Measurements from ENCODE around the gene FLRT2.

The FLRT2 gene

DNA sequence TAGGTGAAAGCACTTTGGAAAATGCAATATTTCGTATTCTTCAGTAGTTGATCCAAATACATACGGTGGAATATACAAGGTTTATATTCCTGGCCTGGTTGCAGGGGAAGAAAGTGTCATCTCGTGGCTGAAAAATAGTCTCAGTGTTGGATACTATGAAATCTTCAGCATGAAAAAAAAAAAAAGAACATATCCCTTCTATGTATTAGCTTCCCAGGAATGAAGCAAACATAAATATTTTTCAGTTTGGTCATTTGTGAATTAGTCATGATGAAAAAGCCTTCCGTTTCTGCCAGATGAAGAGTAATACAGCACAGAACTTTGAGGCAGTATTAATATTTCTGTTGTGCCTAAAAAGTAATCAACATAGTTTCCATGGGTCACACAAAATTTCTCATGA lies 36.7 kb downstream of the FLRT2 start:
- no peak overlapping the region for H3K4me2 ChIP-seq (ENCODE audit: low read length)

DNA sequence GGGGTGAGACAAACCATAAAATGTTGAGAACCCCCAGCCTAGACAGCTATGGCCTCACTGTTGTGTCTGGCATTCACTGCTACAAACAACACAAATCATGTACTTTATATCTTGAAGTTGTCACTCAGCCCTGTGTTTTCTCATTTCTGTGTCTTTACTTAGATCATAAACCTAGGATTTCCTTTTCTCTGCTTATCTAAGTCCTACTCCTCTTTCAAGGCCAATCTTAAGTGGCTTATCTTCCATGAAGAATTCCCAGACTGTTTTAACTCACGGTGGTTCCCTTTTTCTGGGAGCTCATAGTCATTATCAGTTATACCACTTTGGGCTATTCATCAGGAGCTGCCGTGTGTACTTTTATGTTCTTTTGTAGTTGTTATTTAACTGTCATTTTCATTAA lies 42.1 kb downstream of the FLRT2 start:
- Histone ChIP-seq H3K4me2 (ENCODE audit: low read length) (no peak overlapping the region), H3K79me2 (ENCODE audit: insufficient read depth, low read length) (no peaks in the 10 kb centered on the region), H3K36me3 (ENCODE audit: insufficient read depth, low read length) (no peaks in the 10 kb centered on the region), H3K9me3 (ENCODE audit: low read length) (no peaks in the 10 kb centered on the region), H3K4me3 (ENCODE audit: low read depth, low read length, poor library complexity, severe bottlenecking) (no peak overlapping the region), H3K9ac (ENCODE audit: low read length) (no peak overlapping the region), H3K27me3 (ENCODE audit: insufficient read depth, low read length) (no peaks in the 10 kb centered on the region), H4K20me1 (ENCODE audit: insufficient read depth, low read length) (no peaks in the 10 kb centered on the region), H3F3A (ENCODE audit: insufficient read depth, low read length) (no peaks in the 10 kb centered on the region), H2AFZ (ENCODE audit: low read length) (no peak overlapping the region), H3K4me1 (ENCODE audit: insufficient read depth, low read length, severe bottlenecking) (no peaks in the 10 kb centered on the region), H3K27ac (ENCODE audit: low read depth, low read length, poor library complexity, severe bottlenecking) (no peak overlapping the region), H3K9me2 (ENCODE audit: low read depth, low read length) (no peaks in the 10 kb centered on the region)
- no peak for TF ChIP-seq EZH2 (IDR thresholded peaks at IDR 0.05; ENCODE audit: borderline replicate concordance, low read length)
- TF ChIP-seq, protein P1, sequence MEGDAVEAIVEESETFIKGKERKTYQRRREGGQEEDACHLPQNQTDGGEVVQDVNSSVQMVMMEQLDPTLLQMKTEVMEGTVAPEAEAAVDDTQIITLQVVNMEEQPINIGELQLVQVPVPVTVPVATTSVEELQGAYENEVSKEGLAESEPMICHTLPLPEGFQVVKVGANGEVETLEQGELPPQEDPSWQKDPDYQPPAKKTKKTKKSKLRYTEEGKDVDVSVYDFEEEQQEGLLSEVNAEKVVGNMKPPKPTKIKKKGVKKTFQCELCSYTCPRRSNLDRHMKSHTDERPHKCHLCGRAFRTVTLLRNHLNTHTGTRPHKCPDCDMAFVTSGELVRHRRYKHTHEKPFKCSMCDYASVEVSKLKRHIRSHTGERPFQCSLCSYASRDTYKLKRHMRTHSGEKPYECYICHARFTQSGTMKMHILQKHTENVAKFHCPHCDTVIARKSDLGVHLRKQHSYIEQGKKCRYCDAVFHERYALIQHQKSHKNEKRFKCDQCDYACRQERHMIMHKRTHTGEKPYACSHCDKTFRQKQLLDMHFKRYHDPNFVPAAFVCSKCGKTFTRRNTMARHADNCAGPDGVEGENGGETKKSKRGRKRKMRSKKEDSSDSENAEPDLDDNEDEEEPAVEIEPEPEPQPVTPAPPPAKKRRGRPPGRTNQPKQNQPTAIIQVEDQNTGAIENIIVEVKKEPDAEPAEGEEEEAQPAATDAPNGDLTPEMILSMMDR (IDR thresholded peaks at IDR 0.05; ENCODE audit: low read length) = no peak

More for the DNA sequence above, 36.7 kb downstream of the FLRT2 start:
- H3K27ac ChIP-seq (ENCODE audit: low read depth, low read length, poor library complexity, severe bottlenecking) = no peak overlapping the region
- no peak overlapping the region for H2AFZ ChIP-seq (ENCODE audit: low read length)
- TF ChIP-seq, protein P1 (IDR thresholded peaks at IDR 0.05; ENCODE audit: low read length) = no peak
- TF ChIP-seq EZH2 (IDR thresholded peaks at IDR 0.05; ENCODE audit: borderline replicate concordance, low read length) = no peak
- no peaks in the 10 kb centered on the region for H3F3A ChIP-seq (ENCODE audit: insufficient read depth, low read length)
- no peaks in the 10 kb centered on the region for H3K9me3 ChIP-seq (ENCODE audit: low read length)
- no peaks in the 10 kb centered on the region for H3K9me2 ChIP-seq (ENCODE audit: low read depth, low read length)
- H3K27me3 ChIP-seq (ENCODE audit: insufficient read depth, low read length) = no peaks in the 10 kb centered on the region
- H3K4me1 ChIP-seq (ENCODE audit: insufficient read depth, low read length, severe bottlenecking) = no peaks in the 10 kb centered on the region
- H3K9ac ChIP-seq (ENCODE audit: low read length) = no peak overlapping the region
- H3K79me2 ChIP-seq (ENCODE audit: insufficient read depth, low read length) = no peaks in the 10 kb centered on the region
- H3K36me3 ChIP-seq (ENCODE audit: insufficient read depth, low read length) = no peaks in the 10 kb centered on the region
- no peak overlapping the region for H3K4me3 ChIP-seq (ENCODE audit: low read depth, low read length, poor library complexity, severe bottlenecking)
- no peaks in the 10 kb centered on the region for H4K20me1 ChIP-seq (ENCODE audit: insufficient read depth, low read length)

GRCh38 chr14:85572845-85573244 lies 42.9 kb downstream of the FLRT2 start:
- no peaks in the 10 kb centered on the region for H3K4me1 ChIP-seq (ENCODE audit: insufficient read depth, low read length, severe bottlenecking)
- no peak overlapping the region for H3K9ac ChIP-seq (ENCODE audit: low read length)
- no peaks in the 10 kb centered on the region for H3K36me3 ChIP-seq (ENCODE audit: insufficient read depth, low read length)
- H3K79me2 ChIP-seq (ENCODE audit: insufficient read depth, low read length) = no peaks in the 10 kb centered on the region
- no peaks in the 10 kb centered on the region for H3K9me3 ChIP-seq (ENCODE audit: low read length)
- H2AFZ ChIP-seq (ENCODE audit: low read length) = no peak overlapping the region
- no peaks in the 10 kb centered on the region for H3K9me2 ChIP-seq (ENCODE audit: low read depth, low read length)
- no peak overlapping the region for H3K4me2 ChIP-seq (ENCODE audit: low read length)
- TF ChIP-seq, protein P1 (IDR thresholded peaks at IDR 0.05; ENCODE audit: low read length) = no peak
- TF ChIP-seq EZH2 (IDR thresholded peaks at IDR 0.05; ENCODE audit: borderline replicate concordance, low read length) = no peak
- H3K4me3 ChIP-seq (ENCODE audit: low read depth, low read length, poor library complexity, severe bottlenecking) = no peak overlapping the region
- H3K27me3 ChIP-seq (ENCODE audit: insufficient read depth, low read length) = no peaks in the 10 kb centered on the region
- H3K27ac ChIP-seq (ENCODE audit: low read depth, low read length, poor library complexity, severe bottlenecking) = no peak overlapping the region
- H4K20me1 ChIP-seq (ENCODE audit: insufficient read depth, low read length) = no peaks in the 10 kb centered on the region
- no peaks in the 10 kb centered on the region for H3F3A ChIP-seq (ENCODE audit: insufficient read depth, low read length)
